SK-N-SH treated with all-trans-retinoic acid at 6 μM for 48 hours (cell line): ENCODE data around the gene KAT7.

Experiments used
- ATAC-seq: fragments of 200-7000 bp; cut with Tn5 transposase; 3 replicates; pipeline ENCODE4 v1.9.1; 2020; ENCODE audit warnings: mild to moderate bottlenecking, moderate library complexity
- BACH2 ChIP-seq: fragments of 250-450 bp; sonication (Bioruptor Pico); IDR thresholded peaks from 2 replicates; pipeline ENCODE4 v1.9.0; 2021; ENCODE audit warnings: mild to moderate bottlenecking, borderline replicate concordance
- ESRRG ChIP-seq: fragments of 250-450 bp; sonication (Bioruptor Pico); IDR thresholded peaks from 2 replicates; pipeline ENCODE4 v1.6.1; 2021; ENCODE audit warnings: mild to moderate bottlenecking
- GLIS3 ChIP-seq: fragments of 250-450 bp; sonication (Bioruptor Pico); IDR thresholded peaks from 2 replicates; pipeline ENCODE4 v1.5.0; 2020; ENCODE audit warnings: mild to moderate bottlenecking, moderate library complexity
- ISL1 ChIP-seq: fragments of 250-450 bp; sonication (Bioruptor Pico); IDR thresholded peaks from 2 replicates; pipeline ENCODE4 v2.1.2; 2022; ENCODE audit warnings: mild to moderate bottlenecking, moderate library complexity
- OSR1 ChIP-seq: fragments of 250-450 bp; sonication (Bioruptor Pico); IDR thresholded peaks from 2 replicates; pipeline ENCODE4 v1.8.0; 2022; ENCODE audit warnings: moderate library complexity, mild to moderate bottlenecking, inconsistent platforms
- PPARA ChIP-seq: fragments of 250-450 bp; sonication (Bioruptor Pico); IDR thresholded peaks from 2 replicates; pipeline ENCODE4 v1.5.0; 2020; ENCODE audit warnings: mild to moderate bottlenecking, borderline replicate concordance
- RARB ChIP-seq: fragments of 250-450 bp; sonication (Bioruptor Pico); IDR thresholded peaks from 2 replicates; pipeline ENCODE4 v1.8.0; 2021; ENCODE audit warnings: mild to moderate bottlenecking, moderate library complexity
- SNAI2 ChIP-seq: fragments of 250-450 bp; sonication (Bioruptor Pico); IDR thresholded peaks from 2 replicates; pipeline ENCODE4 v1.5.0; 2020; ENCODE audit warnings: mild to moderate bottlenecking, moderate library complexity
- TCF4 ChIP-seq: fragments of 250-450 bp; sonication (Bioruptor Pico); IDR thresholded peaks from 2 replicates; pipeline ENCODE4 v1.8.0; 2021; ENCODE audit warnings: mild to moderate bottlenecking, moderate library complexity, borderline replicate concordance
- TOX ChIP-seq: fragments of 250-450 bp; sonication (Bioruptor Pico); IDR thresholded peaks from 2 replicates; pipeline ENCODE4 v1.8.0; 2021; ENCODE audit warnings: mild to moderate bottlenecking, moderate library complexity, borderline replicate concordance
- ZC3H10 ChIP-seq: fragments of 250-450 bp; sonication (Bioruptor Pico); IDR thresholded peaks from 2 replicates; pipeline ENCODE4 v1.5.1; 2021; ENCODE audit warnings: mild to moderate bottlenecking, moderate library complexity
- ZFP30 ChIP-seq: fragments of 450-650 bp; formaldehyde crosslinking; IDR thresholded peaks from 2 replicates; pipeline ENCODE4 v1.5.0; 2022; ENCODE audit warnings: mild to moderate bottlenecking, moderate library complexity
- ZNF565 ChIP-seq: fragments of 450-650 bp; formaldehyde crosslinking; conservative IDR thresholded peaks from 2 replicates; pipeline ENCODE4 v1.5.0; 2020; ENCODE audit warnings: low read depth, mild to moderate bottlenecking, moderate library complexity
- ZNF8 ChIP-seq: fragments of 450-650 bp; formaldehyde crosslinking; IDR thresholded peaks from 2 replicates; pipeline ENCODE4 v1.5.0; 2020; ENCODE audit warnings: mild to moderate bottlenecking, moderate library complexity
- TF ChIP-seq, protein P1 (sequence below): fragments of 250-450 bp; sonication (Bioruptor Pico); IDR thresholded peaks from 2 replicates; pipeline ENCODE4 v1.8.0; 2020; ENCODE audit warnings: mild to moderate bottlenecking, moderate library complexity, borderline replicate concordance
- TF ChIP-seq, protein P2 (sequence below): fragments of 250-450 bp; sonication (Bioruptor Pico); IDR thresholded peaks from 2 replicates; pipeline ENCODE4 v1.8.0; 2021; ENCODE audit warnings: low read depth, mild to moderate bottlenecking, moderate library complexity, borderline replicate concordance
- TF ChIP-seq, protein P3 (sequence below): fragments of 250-450 bp; sonication (Bioruptor Pico); IDR thresholded peaks from 2 replicates; pipeline ENCODE4 v1.5.1; 2021; ENCODE audit warnings: mild to moderate bottlenecking, moderate library complexity
- TF ChIP-seq, protein P4 (sequence below): fragments of 250-450 bp; sonication (Bioruptor Pico); IDR thresholded peaks from 2 replicates; pipeline ENCODE4 v1.5.1; 2020; ENCODE audit warnings: low read depth, mild to moderate bottlenecking, moderate library complexity
- TF ChIP-seq, protein P5 (sequence below): fragments of 250-450 bp; sonication (Bioruptor Pico); IDR thresholded peaks from 2 replicates; pipeline ENCODE4 v1.5.0; 2020; ENCODE audit warnings: mild to moderate bottlenecking, moderate library complexity

Gene KAT7

DNA sequence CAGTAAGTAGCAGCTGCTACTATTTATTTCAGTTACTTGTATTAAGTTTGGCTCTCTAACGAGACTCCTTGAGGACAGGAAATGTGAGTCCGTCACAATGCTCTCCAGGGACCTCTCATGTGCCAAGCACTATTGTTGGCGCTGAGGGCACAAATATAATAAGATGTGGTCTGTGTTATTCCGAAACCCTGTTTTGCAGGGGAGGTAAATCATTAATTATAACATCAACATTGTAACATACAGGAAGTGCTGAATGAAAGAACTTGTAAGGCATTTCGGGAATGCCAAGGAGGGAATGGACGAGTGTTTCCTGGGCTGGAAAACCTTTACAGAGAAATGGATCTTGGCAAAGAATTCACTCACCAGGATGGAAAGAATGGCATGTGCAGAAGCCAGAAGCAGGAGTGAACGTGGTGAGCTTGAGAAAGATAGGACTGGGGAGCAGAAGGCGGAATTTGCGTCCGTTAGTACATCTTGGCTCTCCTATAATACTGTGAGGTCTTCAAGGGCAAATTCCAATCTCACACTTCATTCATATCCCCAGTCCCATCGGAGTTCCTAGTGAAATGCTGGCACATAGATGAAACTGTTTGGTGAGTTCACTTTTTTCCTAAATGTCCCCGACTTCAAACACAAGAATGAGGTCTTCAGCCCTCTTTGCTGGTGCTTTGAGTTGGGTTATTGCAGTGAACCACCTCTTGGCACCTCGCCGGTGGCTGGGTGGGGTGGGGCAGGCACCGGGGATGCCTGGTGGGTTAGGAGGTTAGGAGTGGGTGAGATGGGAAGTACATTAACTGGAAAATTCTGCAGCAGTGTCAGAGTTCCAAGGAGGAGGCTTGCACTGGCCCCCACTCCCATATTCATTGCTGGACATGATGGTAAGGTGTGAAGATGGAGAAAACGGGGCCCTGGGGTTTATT lies 47.9 kb downstream of the KAT7 start:
- TF ChIP-seq, protein P1, sequence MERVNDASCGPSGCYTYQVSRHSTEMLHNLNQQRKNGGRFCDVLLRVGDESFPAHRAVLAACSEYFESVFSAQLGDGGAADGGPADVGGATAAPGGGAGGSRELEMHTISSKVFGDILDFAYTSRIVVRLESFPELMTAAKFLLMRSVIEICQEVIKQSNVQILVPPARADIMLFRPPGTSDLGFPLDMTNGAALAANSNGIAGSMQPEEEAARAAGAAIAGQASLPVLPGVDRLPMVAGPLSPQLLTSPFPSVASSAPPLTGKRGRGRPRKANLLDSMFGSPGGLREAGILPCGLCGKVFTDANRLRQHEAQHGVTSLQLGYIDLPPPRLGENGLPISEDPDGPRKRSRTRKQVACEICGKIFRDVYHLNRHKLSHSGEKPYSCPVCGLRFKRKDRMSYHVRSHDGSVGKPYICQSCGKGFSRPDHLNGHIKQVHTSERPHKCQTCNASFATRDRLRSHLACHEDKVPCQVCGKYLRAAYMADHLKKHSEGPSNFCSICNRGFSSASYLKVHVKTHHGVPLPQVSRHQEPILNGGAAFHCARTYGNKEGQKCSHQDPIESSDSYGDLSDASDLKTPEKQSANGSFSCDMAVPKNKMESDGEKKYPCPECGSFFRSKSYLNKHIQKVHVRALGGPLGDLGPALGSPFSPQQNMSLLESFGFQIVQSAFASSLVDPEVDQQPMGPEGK (CRISPR knock-in tag), result no peak
- peak; percentile 30; the same call in 1 of the 2 replicates for TF ChIP-seq ISL1 (CRISPR knock-in tag)
- ATAC-seq, result peak; percentile 64

DNA sequence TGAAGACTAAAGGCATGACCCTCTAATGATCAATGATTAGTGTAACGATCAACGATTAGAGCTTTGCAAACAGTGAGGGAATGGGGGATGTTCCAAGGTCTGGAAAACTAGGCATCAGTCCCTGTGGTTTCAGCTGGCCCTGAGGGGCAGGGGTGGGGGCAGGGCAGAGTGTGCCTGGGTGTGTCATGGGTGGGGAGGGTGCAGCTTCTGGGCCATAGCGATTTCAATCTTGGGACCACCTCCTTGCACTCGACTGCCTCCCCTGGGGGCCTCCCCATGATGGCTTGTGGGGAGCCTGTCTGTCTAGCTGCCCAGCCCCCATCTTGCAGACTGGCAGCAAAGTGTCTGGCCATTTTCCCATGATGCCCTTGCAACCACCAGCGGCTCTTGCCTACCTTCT lies 51.0 kb downstream of the KAT7 start:
- no peak for ATAC-seq
- no peak for TF ChIP-seq ESRRG
- no peak for TF ChIP-seq ZNF565 (CRISPR knock-in tag)
- TF ChIP-seq PPARA (CRISPR knock-in tag), result no peak
- no peak for TF ChIP-seq SNAI2 (CRISPR knock-in tag)
- TF ChIP-seq, protein P2, sequence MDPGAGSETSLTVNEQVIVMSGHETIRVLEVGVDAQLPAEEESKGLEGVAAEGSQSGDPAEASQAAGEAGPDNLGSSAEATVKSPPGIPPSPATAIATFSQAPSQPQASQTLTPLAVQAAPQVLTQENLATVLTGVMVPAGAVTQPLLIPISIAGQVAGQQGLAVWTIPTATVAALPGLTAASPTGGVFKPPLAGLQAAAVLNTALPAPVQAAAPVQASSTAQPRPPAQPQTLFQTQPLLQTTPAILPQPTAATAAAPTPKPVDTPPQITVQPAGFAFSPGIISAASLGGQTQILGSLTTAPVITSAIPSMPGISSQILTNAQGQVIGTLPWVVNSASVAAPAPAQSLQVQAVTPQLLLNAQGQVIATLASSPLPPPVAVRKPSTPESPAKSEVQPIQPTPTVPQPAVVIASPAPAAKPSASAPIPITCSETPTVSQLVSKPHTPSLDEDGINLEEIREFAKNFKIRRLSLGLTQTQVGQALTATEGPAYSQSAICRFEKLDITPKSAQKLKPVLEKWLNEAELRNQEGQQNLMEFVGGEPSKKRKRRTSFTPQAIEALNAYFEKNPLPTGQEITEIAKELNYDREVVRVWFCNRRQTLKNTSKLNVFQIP, result no peak
- no peak for TF ChIP-seq TCF4 (CRISPR knock-in tag)
- no peak for TF ChIP-seq GLIS3 (CRISPR knock-in tag)
- TF ChIP-seq, protein P1 (CRISPR knock-in tag), result no peak
- TF ChIP-seq ZC3H10 (CRISPR knock-in tag), result no peak
- no peak for TF ChIP-seq ZFP30 (CRISPR knock-in tag)
- no peak for TF ChIP-seq ZNF8
- TF ChIP-seq BACH2 (CRISPR knock-in tag), result no peak
- TF ChIP-seq, protein P3, sequence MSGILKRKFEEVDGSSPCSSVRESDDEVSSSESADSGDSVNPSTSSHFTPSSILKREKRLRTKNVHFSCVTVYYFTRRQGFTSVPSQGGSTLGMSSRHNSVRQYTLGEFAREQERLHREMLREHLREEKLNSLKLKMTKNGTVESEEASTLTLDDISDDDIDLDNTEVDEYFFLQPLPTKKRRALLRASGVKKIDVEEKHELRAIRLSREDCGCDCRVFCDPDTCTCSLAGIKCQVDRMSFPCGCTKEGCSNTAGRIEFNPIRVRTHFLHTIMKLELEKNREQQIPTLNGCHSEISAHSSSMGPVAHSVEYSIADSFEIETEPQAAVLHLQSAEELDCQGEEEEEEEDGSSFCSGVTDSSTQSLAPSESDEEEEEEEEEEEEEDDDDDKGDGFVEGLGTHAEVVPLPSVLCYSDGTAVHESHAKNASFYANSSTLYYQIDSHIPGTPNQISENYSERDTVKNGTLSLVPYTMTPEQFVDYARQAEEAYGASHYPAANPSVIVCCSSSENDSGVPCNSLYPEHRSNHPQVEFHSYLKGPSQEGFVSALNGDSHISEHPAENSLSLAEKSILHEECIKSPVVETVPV (CRISPR knock-in tag), result no peak
- no peak for TF ChIP-seq ISL1 (CRISPR knock-in tag)
- TF ChIP-seq TOX (CRISPR knock-in tag), result no peak
- TF ChIP-seq, protein P4, sequence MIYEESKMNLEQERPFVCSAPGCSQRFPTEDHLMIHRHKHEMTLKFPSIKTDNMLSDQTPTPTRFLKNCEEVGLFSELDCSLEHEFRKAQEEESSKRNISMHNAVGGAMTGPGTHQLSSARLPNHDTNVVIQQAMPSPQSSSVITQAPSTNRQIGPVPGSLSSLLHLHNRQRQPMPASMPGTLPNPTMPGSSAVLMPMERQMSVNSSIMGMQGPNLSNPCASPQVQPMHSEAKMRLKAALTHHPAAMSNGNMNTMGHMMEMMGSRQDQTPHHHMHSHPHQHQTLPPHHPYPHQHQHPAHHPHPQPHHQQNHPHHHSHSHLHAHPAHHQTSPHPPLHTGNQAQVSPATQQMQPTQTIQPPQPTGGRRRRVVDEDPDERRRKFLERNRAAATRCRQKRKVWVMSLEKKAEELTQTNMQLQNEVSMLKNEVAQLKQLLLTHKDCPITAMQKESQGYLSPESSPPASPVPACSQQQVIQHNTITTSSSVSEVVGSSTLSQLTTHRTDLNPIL, result no peak

DNA sequence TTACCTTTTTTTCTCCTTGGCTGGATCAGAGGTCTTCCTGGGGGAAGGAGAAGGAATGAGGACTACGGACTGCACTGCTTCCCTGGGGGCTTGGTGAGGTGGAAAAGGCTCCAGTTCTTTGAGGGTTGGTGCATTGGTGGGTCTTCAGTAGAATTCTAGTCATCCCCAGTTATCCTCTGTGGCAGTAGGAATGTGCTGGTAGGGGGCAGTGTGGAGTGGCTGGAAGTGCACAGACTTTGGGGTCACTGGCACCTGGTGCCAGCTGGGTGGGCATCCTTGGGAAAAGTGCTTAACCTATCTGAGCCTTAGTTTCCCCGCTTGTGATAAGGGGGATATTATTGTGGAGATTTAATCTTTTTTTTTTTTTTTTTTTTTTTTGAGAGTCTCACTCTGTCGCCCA lies 53.1 kb downstream of the KAT7 start:
- no peak for ATAC-seq
- TF ChIP-seq RARB (CRISPR knock-in tag) (no peak), ISL1 (CRISPR knock-in tag) (no peak), ZNF565 (CRISPR knock-in tag) (no peak), OSR1 (CRISPR knock-in tag) (no peak), ZC3H10 (CRISPR knock-in tag) (no peak), GLIS3 (CRISPR knock-in tag) (no peak), ESRRG (no peak)
- TF ChIP-seq, protein P3 (CRISPR knock-in tag), result no peak
- TF ChIP-seq, protein P1 (CRISPR knock-in tag), result no peak
- TF ChIP-seq, protein P2, result no peak
- TF ChIP-seq, protein P5, sequence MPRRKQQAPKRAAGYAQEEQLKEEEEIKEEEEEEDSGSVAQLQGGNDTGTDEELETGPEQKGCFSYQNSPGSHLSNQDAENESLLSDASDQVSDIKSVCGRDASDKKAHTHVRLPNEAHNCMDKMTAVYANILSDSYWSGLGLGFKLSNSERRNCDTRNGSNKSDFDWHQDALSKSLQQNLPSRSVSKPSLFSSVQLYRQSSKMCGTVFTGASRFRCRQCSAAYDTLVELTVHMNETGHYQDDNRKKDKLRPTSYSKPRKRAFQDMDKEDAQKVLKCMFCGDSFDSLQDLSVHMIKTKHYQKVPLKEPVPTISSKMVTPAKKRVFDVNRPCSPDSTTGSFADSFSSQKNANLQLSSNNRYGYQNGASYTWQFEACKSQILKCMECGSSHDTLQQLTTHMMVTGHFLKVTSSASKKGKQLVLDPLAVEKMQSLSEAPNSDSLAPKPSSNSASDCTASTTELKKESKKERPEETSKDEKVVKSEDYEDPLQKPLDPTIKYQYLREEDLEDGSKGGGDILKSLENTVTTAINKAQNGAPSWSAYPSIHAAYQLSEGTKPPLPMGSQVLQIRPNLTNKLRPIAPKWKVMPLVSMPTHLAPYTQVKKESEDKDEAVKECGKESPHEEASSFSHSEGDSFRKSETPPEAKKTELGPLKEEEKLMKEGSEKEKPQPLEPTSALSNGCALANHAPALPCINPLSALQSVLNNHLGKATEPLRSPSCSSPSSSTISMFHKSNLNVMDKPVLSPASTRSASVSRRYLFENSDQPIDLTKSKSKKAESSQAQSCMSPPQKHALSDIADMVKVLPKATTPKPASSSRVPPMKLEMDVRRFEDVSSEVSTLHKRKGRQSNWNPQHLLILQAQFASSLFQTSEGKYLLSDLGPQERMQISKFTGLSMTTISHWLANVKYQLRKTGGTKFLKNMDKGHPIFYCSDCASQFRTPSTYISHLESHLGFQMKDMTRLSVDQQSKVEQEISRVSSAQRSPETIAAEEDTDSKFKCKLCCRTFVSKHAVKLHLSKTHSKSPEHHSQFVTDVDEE (CRISPR knock-in tag), result no peak
